IMR-90 (cell line): ENCODE results near the gene HTR3A. TPM values are rescaled to one million over a fixed set of nuclear protein-coding genes. Genes with fewer than 3 reads are reported as not detected.

Experiments used
- ATAC-seq: fragments of 200-7000 bp; cut with Tn5 transposase; 2 replicates; pipeline ENCODE4 v1.9.1; 2020; ENCODE audit warnings: low read depth, mild to moderate bottlenecking, moderate library complexity
- BruUV-seq: library from RNA; stranded (reverse); fragments of 400-500 nt; replicated peaks from 2 replicates; lab custom pipeline; 2021; lab: Mats Ljungman, UMichigan
- CTCF ChIA-PET: fragments of 300-600 bp; formaldehyde crosslinking; extraction: SDS; loops from one replicate; lab custom pipeline; 2021; ENCODE audit warnings: antibody characterized with exemption; lab: Yijun Ruan, JAX
- POLR2A ChIA-PET: fragments of 300-600 bp; sonication (Branson Sonifier 250); formaldehyde crosslinking; loops from one replicate; lab custom pipeline; 2022; ENCODE audit warnings: antibody characterized with exemption; ENCODE audit not compliant: unreplicated experiment; lab: Charles Lee
- DNase-seq: peaks from one replicate; pipeline ENCODE4 v3.0.0; 2013
- H2AFZ ChIP-seq: replicated peaks from 2 replicates; pipeline ENCODE3; 2013; ENCODE audit warnings: low read length, mild to moderate bottlenecking; ENCODE audit not compliant: poor library complexity
- H2AK5ac ChIP-seq: 2 replicates; pipeline ENCODE4 v1.6.1; 2013; ENCODE audit warnings: low read depth, low read length, inconsistent platforms
- H2AK9ac ChIP-seq: replicated peaks from 2 replicates; pipeline ENCODE3; 2013; ENCODE audit warnings: mild to moderate bottlenecking, low read depth, low read length, moderate library complexity; ENCODE audit not compliant: poor library complexity
- H2BK120ac ChIP-seq: 2 replicates; pipeline ENCODE4 v1.6.1; 2013; ENCODE audit warnings: low read depth, low read length, inconsistent platforms
- H2BK15ac ChIP-seq: 3 replicates; pipeline ENCODE4 v1.6.1; 2013; ENCODE audit warnings: low read depth, low read length, inconsistent platforms
- H2BK20ac ChIP-seq: 2 replicates; pipeline ENCODE4 v1.6.1; 2013; ENCODE audit warnings: low read depth, mild to moderate bottlenecking, inconsistent platforms, low read length, moderate library complexity
- H2BK5ac ChIP-seq: 2 replicates; pipeline ENCODE4 v1.6.1; 2013; ENCODE audit warnings: mild to moderate bottlenecking, low read depth, low read length, inconsistent platforms; ENCODE audit not compliant: poor library complexity, severe bottlenecking
- H3K14ac ChIP-seq: replicated peaks from 2 replicates; pipeline ENCODE4 v1.6.1; 2013; ENCODE audit warnings: low read depth, low read length, inconsistent platforms
- H3K18ac ChIP-seq: 2 replicates; pipeline ENCODE4 v1.6.1; 2013; ENCODE audit warnings: low read depth, low read length, control low read depth
- H3K23ac ChIP-seq: 2 replicates; pipeline ENCODE4 v1.6.1; 2013; ENCODE audit warnings: low read depth, low read length, inconsistent platforms
- H3K27ac ChIP-seq: 2 replicates; pipeline ENCODE4 v1.5.1; 2013; ENCODE audit warnings: mild to moderate bottlenecking, control low read depth, low read length; ENCODE audit not compliant: insufficient read depth
- H3K27me3 ChIP-seq: 2 replicates; pipeline ENCODE4 v1.6.1; 2013; ENCODE audit warnings: low read length; ENCODE audit not compliant: control insufficient read depth, insufficient read depth
- H3K36me3 ChIP-seq: 2 replicates; pipeline ENCODE4 v1.6.1; 2013; ENCODE audit warnings: low read length, mixed read lengths; ENCODE audit not compliant: control insufficient read depth, insufficient read depth
- H3K4ac ChIP-seq: 2 replicates; pipeline ENCODE4 v1.6.1; 2013; ENCODE audit warnings: low read depth, low read length, inconsistent platforms
- H3K4me1 ChIP-seq: 2 replicates; pipeline ENCODE4 v1.6.1; 2013; ENCODE audit warnings: low read length, mixed read lengths; ENCODE audit not compliant: control insufficient read depth, insufficient read depth
- H3K4me2 ChIP-seq: 2 replicates; pipeline ENCODE4 v1.6.1; 2013; ENCODE audit warnings: low read depth, mild to moderate bottlenecking, control low read depth, low read length, moderate library complexity
- H3K4me3 ChIP-seq: 2 replicates; pipeline ENCODE4 v1.5.1; 2013; ENCODE audit warnings: low read depth, mild to moderate bottlenecking, control low read depth, low read length, moderate library complexity; ENCODE audit not compliant: insufficient read depth
- H3K56ac ChIP-seq: 2 replicates; pipeline ENCODE4 v1.6.1; 2013; ENCODE audit warnings: low read length, inconsistent platforms; ENCODE audit not compliant: insufficient read depth; ENCODE audit errors: extremely low read depth
- H3K79me1 ChIP-seq, 2 experiments: 2 replicates each; pipeline ENCODE4 v1.6.1; 2013; ENCODE audit warnings: low read length in 2 of 2, inconsistent platforms in 1 of 2, low read depth in 1 of 2
- H3K9ac ChIP-seq: 2 replicates; pipeline ENCODE4 v1.6.1; 2013; ENCODE audit warnings: low read depth, low read length, control low read depth
- H3K9me1 ChIP-seq: 2 replicates; pipeline ENCODE4 v1.6.1; 2013; ENCODE audit warnings: low read length, inconsistent platforms; ENCODE audit not compliant: insufficient read depth
- H3K9me3 ChIP-seq: 2 replicates; pipeline ENCODE4 v1.6.1; 2013; ENCODE audit warnings: low read length; ENCODE audit not compliant: control insufficient read depth, insufficient read depth
- H4K20me1 ChIP-seq: 2 replicates; pipeline ENCODE4 v1.6.1; 2013; ENCODE audit warnings: low read length, inconsistent platforms; ENCODE audit not compliant: insufficient read depth
- H4K5ac ChIP-seq: 2 replicates; pipeline ENCODE4 v1.6.1; 2013; ENCODE audit warnings: mild to moderate bottlenecking, low read depth, low read length, control low read depth
- H4K8ac ChIP-seq, 2 experiments: 2 replicates each; pipeline ENCODE4 v1.6.1; 2013; ENCODE audit warnings: low read depth in 2 of 2, low read length in 2 of 2, control low read depth in 1 of 2, inconsistent platforms in 1 of 2
- H4K91ac ChIP-seq: 2 replicates; pipeline ENCODE4 v1.6.1; 2013; ENCODE audit warnings: low read depth, low read length, inconsistent platforms; ENCODE audit not compliant: insufficient read depth
- BHLHE40 ChIP-seq: fragments of 150-350 bp; IDR thresholded peaks from 2 replicates; pipeline ENCODE4 v1.6.1; 2016; ENCODE audit warnings: mild to moderate bottlenecking, low read depth, low read length
- CEBPB ChIP-seq: IDR thresholded peaks from 2 replicates; pipeline ENCODE4 v1.6.1; 2012; ENCODE audit warnings: low read depth, low read length, improper control_type of control experiment
- CHD1 ChIP-seq: IDR thresholded peaks from 2 replicates; pipeline ENCODE4 v1.6.1; 2012; ENCODE audit warnings: low read depth, low read length, improper control_type of control experiment
- SMC3 ChIP-seq: fragments of 150-350 bp; IDR thresholded peaks from 2 replicates; pipeline ENCODE4 v1.6.1; 2016; ENCODE audit warnings: low read depth, mild to moderate bottlenecking, antibody characterized with exemption, low read length, moderate library complexity
- WGBS, 2 experiments: methylation state at CpG; one replicate each; pipeline versions ENCODE4 v1.1.5 to v1.1.7; 2013; ENCODE audit warnings: missing lambda C conversion rate in 2 of 2; ENCODE audit not compliant: insufficient read length in 1 of 2; ENCODE audit errors: extremely low coverage in 2 of 2; 5-methylcytosine and 5-hydroxymethylcytosine counted together
- dilution Hi-C: fragments of 300-500 bp; cut with HindIII; formaldehyde crosslinking; loops from one replicate; pipeline ENCODE4 v1.14.3; 2018; ENCODE audit warnings: low sequenced_read_pairs; ENCODE audit not compliant: unreplicated experiment
- in situ Hi-C: fragments of 300-500 bp; cut with MboI; formaldehyde crosslinking; loops from 3 replicates; pipeline ENCODE4 v1.14.3; 2019; ENCODE audit warnings: low sequenced_read_pairs, inconsistent platforms, mixed read lengths
- intact Hi-C: fragments of 100-400 bp; cut with micrococcal nuclease; formaldehyde crosslinking; loops from 2 replicates; pipeline ENCODE4 v1.10.0; 2022
- polyA plus RNA-seq, 3 experiments: library from polyadenylated mRNA; depleted of rRNA; stranded (reverse); fragments of >200 nt; gene quantifications; 2 replicates each; pipeline ENCODE4 v1.2.3, GENCODE V29; 2012; ENCODE audit warnings: low replicate concordance in 1 of 3
- total RNA-seq: library from RNA; depleted of rRNA; stranded (reverse); fragments of >200 nt; gene quantifications from 2 replicates; pipeline ENCODE4 v1.2.3, GENCODE V29; 2012

HTR3A gene
- total and polyA plus RNA-seq, 2 of the 4 experiments (the other 2 are of a cell fraction), result not detected

DNA sequence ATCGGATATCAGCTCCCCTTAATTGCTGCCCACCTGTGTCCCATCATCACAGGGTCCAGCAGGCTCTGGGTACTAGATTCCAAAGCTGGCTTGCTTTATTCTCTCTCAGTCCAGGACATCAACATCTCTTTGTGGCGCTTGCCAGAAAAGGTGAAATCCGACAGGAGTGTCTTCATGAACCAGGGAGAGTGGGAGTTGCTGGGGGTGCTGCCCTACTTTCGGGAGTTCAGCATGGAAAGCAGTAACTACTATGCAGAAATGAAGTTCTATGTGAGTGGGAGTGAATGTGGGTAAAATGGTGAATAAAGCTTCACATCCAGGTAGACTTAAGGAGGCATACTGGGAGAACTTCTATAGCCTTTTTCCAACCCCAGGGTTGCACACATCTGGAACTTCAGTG, 11.0 kb downstream of the HTR3A start:
- no peak overlapping the region for H4K91ac ChIP-seq
- no peaks in the 10 kb centered on the region for H3K4me1 ChIP-seq
- no peaks in the 10 kb centered on the region for H3K36me3 ChIP-seq
- ChIA-PET CTCF (interaction anchor here (1.4 kb wide), 1 partner anchor 276 kb away, joined by 3 read pairs; no protein-coding TSS in a partner anchor), POLR2A (no interaction called here)
- no peak overlapping the region for H2AK5ac ChIP-seq
- no peak overlapping the region; the same call in 1 of the 2 replicates for H3K56ac ChIP-seq
- H2AFZ ChIP-seq, result no peak overlapping the region
- H3K23ac ChIP-seq, result no peak overlapping the region
- H3K27ac ChIP-seq, result no peak overlapping the region
- no peaks in the 10 kb centered on the region for H3K9me3 ChIP-seq
- no peaks in the 10 kb centered on the region for H3K79me1 ChIP-seq
- no TSS peak for BruUV-seq
- no peak overlapping the region for H2AK9ac ChIP-seq
- in situ Hi-C loops, result no loop called here
- no peak overlapping the region for H4K8ac ChIP-seq
- H2BK20ac ChIP-seq, result no peak overlapping the region
- WGBS, 2 experiments, result no CpG with 5 or more reads among the region's 4 CpGs
- H2BK120ac ChIP-seq, result no peak overlapping the region
- no peak for DNase-seq
- H3K4me3 ChIP-seq, result no peak overlapping the region
- no peak overlapping the region for H3K4ac ChIP-seq
- dilution Hi-C loops, result no loop called here
- H3K27me3 ChIP-seq, result no peaks in the 10 kb centered on the region; the same call in 1 of the 2 replicates
- H3K14ac ChIP-seq, result no peak overlapping the region
- no peak overlapping the region for H2BK15ac ChIP-seq
- H3K9me1 ChIP-seq, result no peaks in the 10 kb centered on the region
- H3K4me2 ChIP-seq, result no peak overlapping the region
- H3K18ac ChIP-seq, result no peak overlapping the region
- no peaks in the 10 kb centered on the region for H4K20me1 ChIP-seq
- H4K5ac ChIP-seq, result no peak overlapping the region
- no peak overlapping the region for H2BK5ac ChIP-seq
- intact Hi-C loops, result no loop called here
- TF ChIP-seq BHLHE40 (no peak), CHD1 (no peak), SMC3 (no peak), CEBPB (no peak)
- H3K9ac ChIP-seq, result no peak overlapping the region
- ATAC-seq, result no peak
